ENCODE results near the gene FSTL5. TPM values are rescaled to one million over a fixed set of nuclear protein-coding genes. Genes with fewer than 3 reads are reported as not detected.

The FSTL5 gene
- total RNA-seq, 1 experiment from 2014 or later = not detected

- H2AFZ ChIP-seq (ENCODE audit: low read length) = no peak overlapping the region
- H4K8ac ChIP-seq (replicated peaks; ENCODE audit: insufficient read length, low read depth, low read length) = no peak overlapping the region
- no peak overlapping the region for H3K4ac ChIP-seq (ENCODE audit: low read depth, low read length)
- H4K20me1 ChIP-seq (ENCODE audit: control insufficient read depth, insufficient read depth, insufficient read length) = no peaks in the 10 kb centered on the region
- no peak overlapping the region for H2BK12ac ChIP-seq (ENCODE audit: insufficient read length, low read depth, low read length)
- H3K56ac ChIP-seq (ENCODE audit: insufficient read length, low read depth, low read length) = no peak overlapping the region
- H3K18ac ChIP-seq (ENCODE audit: insufficient read length, low read depth, low read length) = no peak overlapping the region
- no peak overlapping the region for H3K27ac ChIP-seq (ENCODE audit: insufficient read length, low read depth, low read length)
- H3K14ac ChIP-seq (ENCODE audit: insufficient read depth, low read length) = no peak overlapping the region
- WGBS (ENCODE audit: extremely low coverage, insufficient read length, low lambda C conversion rate) = 100% methylated on average over 1 of the region's 5 CpGs
- H3K23ac ChIP-seq (ENCODE audit: insufficient read length, low read depth, low read length) = no peak overlapping the region
- no peaks in the 10 kb centered on the region for H3K27me3 ChIP-seq (ENCODE audit: insufficient read depth, low read length)
- no peaks in the 10 kb centered on the region for H3K79me1 ChIP-seq (ENCODE audit: insufficient read depth, low read depth, low read length, poor library complexity, severe bottlenecking)
- no peak overlapping the region for H3T11ph ChIP-seq (ENCODE audit: low read length)
- no peaks in the 10 kb centered on the region for H3K23me2 ChIP-seq (ENCODE audit: insufficient read length, low read depth, low read length, poor library complexity, severe bottlenecking)
- H3K4me1 ChIP-seq (ENCODE audit: insufficient read depth, low read length) = no peaks in the 10 kb centered on the region
- Mint-ChIP-seq H3K4me1 (no peaks in the 10 kb centered on the region; a peak in 1 of 4 replicates), H3K27me3 (ENCODE audit: low read depth) (no peaks in the 10 kb centered on the region), H3K36me3 (ENCODE audit: insufficient read depth in 1 of 3, low read depth in 3 of 3) (no peaks in the 10 kb centered on the region), H3K27ac (no peak overlapping the region), H3K4me3 (no peak overlapping the region), H3K9me3 (no peaks in the 10 kb centered on the region)
- H3K9me3 ChIP-seq (ENCODE audit: control insufficient read depth, low read depth, low read length) = no peaks in the 10 kb centered on the region
- no peak overlapping the region for H4K91ac ChIP-seq (ENCODE audit: insufficient read length, low read depth, low read length)
- H4K5ac ChIP-seq (ENCODE audit: insufficient read length, low read depth, low read length) = no peak overlapping the region
- H2AK5ac ChIP-seq (ENCODE audit: insufficient read length, low read length) = no peak overlapping the region
- no peaks in the 10 kb centered on the region for H3K79me2 ChIP-seq (ENCODE audit: insufficient read depth, low read length)
- no peak overlapping the region for H2BK5ac ChIP-seq (ENCODE audit: insufficient read length, low read length)
- no peak overlapping the region for H3K4me2 ChIP-seq (ENCODE audit: insufficient read depth, insufficient read length, low read length)
- H2BK15ac ChIP-seq (ENCODE audit: low read depth, low read length) = no peak overlapping the region
- DNase-seq = no peak
- no peak overlapping the region for H2BK20ac ChIP-seq (ENCODE audit: low read depth, low read length, poor library complexity, severe bottlenecking)
- TF ChIP-seq CTCF (conservative IDR thresholded peaks at IDR 0.05) = no peak
- H3K9ac ChIP-seq (ENCODE audit: extremely low read depth, insufficient read length, low read length) = no peak overlapping the region
- H2BK120ac ChIP-seq (ENCODE audit: low read depth, low read length, poor library complexity, severe bottlenecking) = no peak overlapping the region
Measured at GRCh38 chr4:161650812-161651211, 513.0 kb downstream of the FSTL5 start.

Measured in H9 (cell line).